HepG2 (cell line): Measurements from ENCODE around the gene STK32C. TPM values are rescaled to one million over a fixed set of nuclear protein-coding genes. Genes with fewer than 3 reads are reported as not detected.

Experiments used
- ATF3 ChIP-seq: sonication (generic); formaldehyde crosslinking; IDR thresholded peaks from 2 replicates; pipeline ENCODE4 v1.4.0; 2020; ENCODE audit warnings: missing genetic modification reagents
- JDP2 ChIP-seq: sonication (generic); formaldehyde crosslinking; IDR thresholded peaks from 2 replicates; pipeline ENCODE4 v1.8.1; 2022; ENCODE audit warnings: missing genetic modification reagents, borderline replicate concordance
- MTA3 ChIP-seq: sonication (generic); formaldehyde crosslinking; IDR thresholded peaks from 2 replicates; pipeline ENCODE4 v1.4.0; 2020; ENCODE audit warnings: missing genetic modification reagents
- NCOA5 ChIP-seq: sonication (generic); formaldehyde crosslinking; IDR thresholded peaks from 2 replicates; pipeline ENCODE4 v1.4.0; 2020; ENCODE audit warnings: missing genetic modification reagents
- PAWR ChIP-seq: sonication (generic); formaldehyde crosslinking; IDR thresholded peaks from 2 replicates; pipeline ENCODE4 v1.4.0; 2020; ENCODE audit warnings: missing genetic modification reagents, mild to moderate bottlenecking, borderline replicate concordance
- PCBP2 ChIP-seq: fragments of 200-400 bp; formaldehyde crosslinking; optimal IDR thresholded peaks from 2 replicates; pipeline ENCODE3; 2018; ENCODE audit warnings: low read length, low read depth; ENCODE audit not compliant: poor library complexity, severe bottlenecking
- ZNF629 ChIP-seq: sonication (generic); formaldehyde crosslinking; conservative IDR thresholded peaks from 2 replicates; pipeline ENCODE4 v1.5.0; 2020; ENCODE audit warnings: missing genetic modification reagents
- ZSCAN12 ChIP-seq: sonication (generic); formaldehyde crosslinking; IDR thresholded peaks from 2 replicates; pipeline ENCODE4 v1.9.0; 2021; ENCODE audit warnings: mild to moderate bottlenecking, missing genetic modification reagents
- polyA plus RNA-seq, 8 experiments: library from polyadenylated mRNA; depleted of rRNA in 3 of 8; stranded (reverse) in 7 of 8; unstranded in 1 of 8; fragments of >200 nt; fragmentation: Illumina TruSeq in 4 of 8; extraction: Trizol in 4 of 8; gene quantifications; 2 replicates each; pipeline versions ENCODE4 v1.2.1 to v1.2.3, GENCODE V29; 2011 to 2016; ENCODE audit warnings: low read depth in 4 of 8, missing spikeins in 1 of 8, mixed read lengths in 1 of 8; ENCODE audit not compliant: insufficient read depth in 1 of 8
- total RNA-seq, 5 experiments: library from RNA; depleted of rRNA; stranded (reverse); fragments of >200 nt; fragmentation: Illumina TruSeq; extraction: Trizol; gene quantifications; 2 replicates each; pipeline ENCODE4 v1.2.3, GENCODE V29; 2016; ENCODE audit warnings: low read depth in 1 of 5
- TF ChIP-seq, protein P1 (sequence below): sonication (generic); formaldehyde crosslinking; IDR thresholded peaks from 2 replicates; pipeline ENCODE4 v1.9.0; 2021; ENCODE audit warnings: missing genetic modification reagents, borderline replicate concordance
- TF ChIP-seq, protein P2 (sequence below): fragments of 450-650 bp; IDR thresholded peaks from 2 replicates; pipeline ENCODE4 v1.6.1; 2016
- TF ChIP-seq, protein P3 (sequence below): sonication (generic); formaldehyde crosslinking; IDR thresholded peaks from 2 replicates; pipeline ENCODE4 v1.5.1; 2020; ENCODE audit warnings: mild to moderate bottlenecking, moderate library complexity, missing genetic modification reagents

Gene STK32C
- total and polyA plus RNA-seq, 2 of the 13 experiments (the other 11 are each of a cell fraction or from before 2014, with no cell fraction given): 10.9 to 19.4 TPM

DNA sequence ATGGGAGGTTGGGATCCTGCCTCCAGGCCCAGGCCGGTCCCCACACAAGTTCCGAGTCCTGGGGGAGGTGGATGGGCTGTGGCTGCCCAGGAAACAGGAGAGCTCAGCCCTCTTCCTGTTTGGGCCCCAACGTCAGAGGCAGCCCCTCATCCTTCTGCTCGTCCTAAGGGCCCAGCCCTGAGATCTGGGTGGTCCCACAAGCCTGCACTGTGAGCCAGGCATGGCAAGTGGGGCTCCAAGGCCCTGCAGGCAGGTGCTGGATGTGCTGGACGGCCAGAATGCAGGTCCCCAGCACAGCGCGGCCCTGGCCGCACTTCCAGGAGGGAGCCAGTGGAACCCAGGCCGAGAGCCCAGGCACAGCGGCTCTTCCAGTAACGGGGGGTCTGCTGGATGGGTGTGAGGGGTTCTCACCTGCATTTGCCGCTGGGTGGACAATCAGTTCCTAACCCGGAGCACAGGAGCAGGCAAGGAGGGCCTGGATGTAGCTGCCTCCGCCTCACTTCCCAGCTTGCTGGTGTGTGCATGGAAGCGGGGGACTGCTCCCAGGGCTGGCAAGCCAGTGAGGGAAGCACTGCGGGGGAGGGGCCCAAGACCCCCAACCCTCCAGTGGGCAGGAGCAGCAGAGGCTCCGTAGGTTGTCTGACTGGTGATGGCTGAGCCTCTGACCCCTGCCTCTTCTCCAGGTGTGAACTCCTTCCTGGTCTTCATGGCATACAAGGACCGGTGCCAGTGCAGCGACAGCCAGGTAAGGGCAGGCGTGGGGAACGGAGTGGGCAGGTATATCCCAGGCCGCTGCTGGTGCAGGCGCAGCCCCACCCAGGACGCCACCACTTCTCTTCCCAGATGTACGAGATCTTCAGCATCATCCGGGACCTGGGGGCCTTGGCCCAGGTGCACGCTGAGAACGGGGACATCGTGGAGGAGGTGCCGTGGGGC lies 111.3 kb downstream of the STK32C start (continued):
- TF ChIP-seq JDP2 (no peak), ZNF629 (CRISPR knock-in tag) (no peak), PAWR (CRISPR knock-in tag) (no peak), PCBP2 (no peak), ATF3 (CRISPR knock-in tag) (no peak), NCOA5 (no peak), MTA3 (CRISPR knock-in tag) (no peak), ZSCAN12 (CRISPR knock-in tag) (no peak)
- TF ChIP-seq, protein P1, sequence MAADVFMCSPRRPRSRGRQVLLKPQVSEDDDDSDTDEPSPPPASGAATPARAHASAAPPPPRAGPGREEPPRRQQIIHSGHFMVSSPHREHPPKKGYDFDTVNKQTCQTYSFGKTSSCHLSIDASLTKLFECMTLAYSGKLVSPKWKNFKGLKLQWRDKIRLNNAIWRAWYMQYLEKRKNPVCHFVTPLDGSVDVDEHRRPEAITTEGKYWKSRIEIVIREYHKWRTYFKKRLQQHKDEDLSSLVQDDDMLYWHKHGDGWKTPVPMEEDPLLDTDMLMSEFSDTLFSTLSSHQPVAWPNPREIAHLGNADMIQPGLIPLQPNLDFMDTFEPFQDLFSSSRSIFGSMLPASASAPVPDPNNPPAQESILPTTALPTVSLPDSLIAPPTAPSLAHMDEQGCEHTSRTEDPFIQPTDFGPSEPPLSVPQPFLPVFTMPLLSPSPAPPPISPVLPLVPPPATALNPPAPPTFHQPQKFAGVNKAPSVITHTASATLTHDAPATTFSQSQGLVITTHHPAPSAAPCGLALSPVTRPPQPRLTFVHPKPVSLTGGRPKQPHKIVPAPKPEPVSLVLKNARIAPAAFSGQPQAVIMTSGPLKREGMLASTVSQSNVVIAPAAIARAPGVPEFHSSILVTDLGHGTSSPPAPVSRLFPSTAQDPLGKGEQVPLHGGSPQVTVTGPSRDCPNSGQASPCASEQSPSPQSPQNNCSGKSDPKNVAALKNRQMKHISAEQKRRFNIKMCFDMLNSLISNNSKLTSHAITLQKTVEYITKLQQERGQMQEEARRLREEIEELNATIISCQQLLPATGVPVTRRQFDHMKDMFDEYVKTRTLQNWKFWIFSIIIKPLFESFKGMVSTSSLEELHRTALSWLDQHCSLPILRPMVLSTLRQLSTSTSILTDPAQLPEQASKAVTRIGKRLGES (CRISPR knock-in tag): no peak
- TF ChIP-seq, protein P2, sequence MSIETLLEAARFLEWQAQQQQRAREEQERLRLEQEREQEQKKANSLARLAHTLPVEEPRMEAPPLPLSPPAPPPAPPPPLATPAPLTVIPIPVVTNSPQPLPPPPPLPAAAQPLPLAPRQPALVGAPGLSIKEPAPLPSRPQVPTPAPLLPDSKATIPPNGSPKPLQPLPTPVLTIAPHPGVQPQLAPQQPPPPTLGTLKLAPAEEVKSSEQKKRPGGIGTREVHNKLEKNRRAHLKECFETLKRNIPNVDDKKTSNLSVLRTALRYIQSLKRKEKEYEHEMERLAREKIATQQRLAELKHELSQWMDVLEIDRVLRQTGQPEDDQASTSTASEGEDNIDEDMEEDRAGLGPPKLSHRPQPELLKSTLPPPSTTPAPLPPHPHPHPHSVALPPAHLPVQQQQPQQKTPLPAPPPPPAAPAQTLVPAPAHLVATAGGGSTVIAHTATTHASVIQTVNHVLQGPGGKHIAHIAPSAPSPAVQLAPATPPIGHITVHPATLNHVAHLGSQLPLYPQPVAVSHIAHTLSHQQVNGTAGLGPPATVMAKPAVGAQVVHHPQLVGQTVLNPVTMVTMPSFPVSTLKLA: no peak
- TF ChIP-seq, protein P3, sequence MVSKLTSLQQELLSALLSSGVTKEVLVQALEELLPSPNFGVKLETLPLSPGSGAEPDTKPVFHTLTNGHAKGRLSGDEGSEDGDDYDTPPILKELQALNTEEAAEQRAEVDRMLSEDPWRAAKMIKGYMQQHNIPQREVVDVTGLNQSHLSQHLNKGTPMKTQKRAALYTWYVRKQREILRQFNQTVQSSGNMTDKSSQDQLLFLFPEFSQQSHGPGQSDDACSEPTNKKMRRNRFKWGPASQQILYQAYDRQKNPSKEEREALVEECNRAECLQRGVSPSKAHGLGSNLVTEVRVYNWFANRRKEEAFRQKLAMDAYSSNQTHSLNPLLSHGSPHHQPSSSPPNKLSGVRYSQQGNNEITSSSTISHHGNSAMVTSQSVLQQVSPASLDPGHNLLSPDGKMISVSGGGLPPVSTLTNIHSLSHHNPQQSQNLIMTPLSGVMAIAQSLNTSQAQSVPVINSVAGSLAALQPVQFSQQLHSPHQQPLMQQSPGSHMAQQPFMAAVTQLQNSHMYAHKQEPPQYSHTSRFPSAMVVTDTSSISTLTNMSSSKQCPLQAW (CRISPR knock-in tag): no peak
